Central memory CD8-positive, alpha-beta T cell (primary cell): ENCODE measurements around the gene SBNO2.

Experiments used
- ATAC-seq: fragments of 150-1000 bp; cut with Tn5 transposase; replicated peaks from 2 replicates; pipeline ENCODE4 v1.10.0; 2022; ENCODE audit warnings: mild to moderate bottlenecking, moderate FRiP score, moderate number of reproducible peaks; ENCODE audit not compliant: poor library complexity, severe bottlenecking; ENCODE audit errors: extremely low read depth
- DNase-seq, 2 donors: peaks; one replicate each; pipeline ENCODE4 v3.0.0; 2021; ENCODE audit warnings: low spot score in 2 of 2
- H3K27ac Mint-ChIP-seq: one replicate; pipeline ENCODE4 v1.8.0; 2022; ENCODE audit warnings: low read depth, mild to moderate bottlenecking, moderate library complexity, mixed read lengths
- H3K27me3 Mint-ChIP-seq: one replicate; pipeline ENCODE4 v1.8.0; 2022; ENCODE audit warnings: mixed read lengths
- H3K36me3 Mint-ChIP-seq: one replicate; pipeline ENCODE4 v1.8.0; 2022; ENCODE audit warnings: mild to moderate bottlenecking, moderate library complexity, mixed read lengths; ENCODE audit not compliant: insufficient read depth
- H3K4me1 Mint-ChIP-seq: one replicate; pipeline ENCODE4 v1.8.0; 2022; ENCODE audit warnings: mixed read lengths
- H3K4me3 Mint-ChIP-seq: one replicate; pipeline ENCODE4 v1.8.0; 2022; ENCODE audit warnings: mild to moderate bottlenecking, moderate library complexity, mixed read lengths
- H3K9me3 Mint-ChIP-seq: one replicate; pipeline ENCODE4 v1.8.0; 2022; ENCODE audit warnings: mixed read lengths

Gene SBNO2

DNA sequence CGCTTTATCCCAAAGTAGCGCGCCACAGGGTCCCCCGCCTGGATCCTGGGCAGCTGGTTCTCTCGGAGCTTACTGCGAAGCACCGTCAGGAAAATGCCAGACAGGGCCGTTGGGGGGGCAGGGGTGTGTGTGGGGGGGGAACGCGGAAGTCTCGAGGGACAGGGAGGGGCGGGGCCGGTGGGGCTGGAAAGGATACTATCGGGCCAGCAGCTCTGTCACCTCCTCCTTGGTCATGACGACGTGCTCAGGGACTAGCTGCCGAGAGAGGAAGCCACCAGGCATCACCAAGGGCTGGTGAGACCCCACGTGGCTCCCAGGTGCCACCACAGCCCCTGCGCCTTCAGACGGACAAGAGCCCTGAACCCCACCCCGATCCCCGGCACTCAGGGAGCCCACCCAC is 84.2 kb downstream of the SBNO2 start:
- H3K27me3 Mint-ChIP-seq: no peaks in the 10 kb centered on the region
- ATAC-seq: peak; percentile 58
- H3K27ac Mint-ChIP-seq: no peak overlapping the region
- H3K4me1 Mint-ChIP-seq: peaks cover 40% of the 10 kb centered on the region
- H3K36me3 Mint-ChIP-seq: peaks cover 76% of the 10 kb centered on the region
- H3K4me3 Mint-ChIP-seq: peak overlapping the region; percentile 67
- no peaks in the 10 kb centered on the region for H3K9me3 Mint-ChIP-seq
- DNase-seq: peak in 1 of 2 donors; percentile 59

DNA sequence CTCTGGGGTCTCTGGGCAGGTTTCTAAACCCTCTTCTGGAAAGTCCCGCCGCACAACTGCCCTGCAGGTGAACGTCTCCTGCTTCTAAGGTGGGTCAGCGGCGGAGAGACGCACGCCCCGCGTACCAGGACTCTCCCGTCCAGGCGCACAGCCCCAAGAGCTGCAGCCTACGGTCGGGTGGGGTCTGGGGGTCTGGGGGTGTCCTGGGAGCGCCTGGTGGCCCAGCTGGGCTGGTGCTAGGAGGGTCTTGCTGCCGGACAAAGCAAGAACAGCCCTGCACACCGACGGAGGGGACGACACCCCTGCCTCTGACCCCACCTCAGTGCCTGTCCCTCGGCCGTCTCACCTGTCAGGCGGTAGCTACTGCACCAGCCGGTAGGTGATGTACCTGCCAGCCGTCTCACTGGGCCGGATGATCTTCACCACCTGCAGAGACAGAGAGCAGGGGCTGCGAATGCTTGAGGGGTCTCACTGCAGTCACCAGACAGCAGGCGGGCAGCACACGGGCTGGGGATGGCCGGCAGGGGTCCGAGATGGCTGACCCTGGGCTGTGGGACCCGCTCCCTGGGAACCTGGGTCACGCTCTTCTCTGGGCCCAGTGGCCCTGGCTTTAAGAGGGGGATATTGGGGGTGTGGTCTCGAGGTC is 84.8 kb downstream of the SBNO2 start:
- H3K9me3 Mint-ChIP-seq: no peaks in the 10 kb centered on the region

GRCh38 chr19:1088416-1089010 is 85.6 kb downstream of the SBNO2 start:
- no peak for DNase-seq
- H3K4me1 Mint-ChIP-seq: peaks cover 33% of the 10 kb centered on the region
- H3K4me3 Mint-ChIP-seq: peak overlapping the region; percentile 67
- peaks cover 83% of the 10 kb centered on the region for H3K36me3 Mint-ChIP-seq
- H3K27me3 Mint-ChIP-seq: no peaks in the 10 kb centered on the region
- H3K9me3 Mint-ChIP-seq: no peaks in the 10 kb centered on the region
- no peak for ATAC-seq
- peak overlapping the region; percentile 95 for H3K27ac Mint-ChIP-seq

More for the DNA sequence above, 84.8 kb downstream of the SBNO2 start:
- Mint-ChIP-seq H3K27me3 (no peaks in the 10 kb centered on the region), H3K27ac (peak overlapping the region; percentile 95), H3K4me1 (peaks cover 36% of the 10 kb centered on the region), H3K36me3 (peaks cover 78% of the 10 kb centered on the region), H3K4me3 (peak overlapping the region; percentile 67)
- no peak for DNase-seq
- ATAC-seq: no peak

DNA sequence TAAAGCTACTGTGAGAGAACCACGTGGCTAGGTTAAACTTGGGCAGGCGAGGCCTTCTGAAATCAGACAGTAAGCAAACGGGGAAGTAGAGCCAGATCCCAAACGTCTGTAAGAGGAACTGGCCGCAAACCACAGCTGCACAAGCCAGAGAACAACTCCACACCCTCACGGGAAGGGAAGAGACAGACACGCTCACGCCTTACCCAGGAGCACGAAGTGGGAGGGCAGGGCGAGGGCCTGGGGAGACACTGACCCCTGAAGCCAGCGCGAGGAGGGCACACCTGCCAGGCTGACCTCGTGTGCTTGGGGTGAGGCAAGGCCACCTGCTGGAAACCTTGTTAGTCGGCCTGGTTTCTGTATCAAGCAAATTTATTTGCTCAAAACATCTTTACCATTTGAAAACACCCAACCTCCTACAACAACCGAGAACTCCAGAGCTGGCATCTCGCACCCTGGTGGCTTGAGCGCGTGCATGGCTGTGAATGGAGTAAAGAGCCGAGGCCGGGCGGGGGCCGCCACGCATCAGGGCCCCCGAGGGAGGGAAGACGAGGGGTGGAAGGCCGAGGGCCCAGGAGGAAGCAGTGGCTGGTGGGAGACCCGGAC is 86.2 kb downstream of the SBNO2 start:
- DNase-seq (no peak), ATAC-seq (peak; percentile 31)
- Mint-ChIP-seq H3K4me1 (peaks cover 31% of the 10 kb centered on the region), H3K27me3 (no peaks in the 10 kb centered on the region), H3K4me3 (peak overlapping the region; percentile 67), H3K27ac (peak overlapping the region; percentile 95), H3K36me3 (peaks cover 87% of the 10 kb centered on the region), H3K9me3 (no peaks in the 10 kb centered on the region)

- H3K27ac Mint-ChIP-seq: peak overlapping the region; percentile 55
- ATAC-seq (no peak), DNase-seq (no peak)
- peak overlapping the region; percentile 16 for H3K4me3 Mint-ChIP-seq
- peaks cover 31% of the 10 kb centered on the region for H3K4me1 Mint-ChIP-seq
- no peaks in the 10 kb centered on the region for H3K27me3 Mint-ChIP-seq
- H3K36me3 Mint-ChIP-seq: peaks cover 88% of the 10 kb centered on the region
- H3K9me3 Mint-ChIP-seq: no peaks in the 10 kb centered on the region
Measured at GRCh38 chr19:1086613-1087012, 87.5 kb downstream of the SBNO2 start.

- ATAC-seq (no peak), DNase-seq (no peak)
- Mint-ChIP-seq H3K27me3 (no peaks in the 10 kb centered on the region), H3K36me3 (peaks cover 90% of the 10 kb centered on the region), H3K4me1 (peaks cover 37% of the 10 kb centered on the region), H3K4me3 (peak overlapping the region; percentile 65), H3K9me3 (no peaks in the 10 kb centered on the region), H3K27ac (peak overlapping the region; percentile 92)
Measured at GRCh38 chr19:1085676-1086442, 88.2 kb downstream of the SBNO2 start.

- Mint-ChIP-seq H3K4me3 (peak overlapping the region; percentile 65), H3K27me3 (no peaks in the 10 kb centered on the region), H3K36me3 (peaks cover 92% of the 10 kb centered on the region), H3K9me3 (no peaks in the 10 kb centered on the region), H3K27ac (peak overlapping the region; percentile 92), H3K4me1 (peaks cover 39% of the 10 kb centered on the region)
- ATAC-seq (no peak), DNase-seq (no peak)
Measured at GRCh38 chr19:1085053-1085658, 88.9 kb downstream of the SBNO2 start.

GRCh38 chr19:1084024-1084868 is 89.8 kb downstream of the SBNO2 start:
- Mint-ChIP-seq H3K9me3 (no peaks in the 10 kb centered on the region), H3K27me3 (no peaks in the 10 kb centered on the region), H3K4me3 (peak overlapping the region; percentile 65), H3K27ac (peak overlapping the region; percentile 92), H3K4me1 (peaks cover 39% of the 10 kb centered on the region), H3K36me3 (peaks cover 93% of the 10 kb centered on the region)
- DNase-seq (no peak), ATAC-seq (no peak)

DNA sequence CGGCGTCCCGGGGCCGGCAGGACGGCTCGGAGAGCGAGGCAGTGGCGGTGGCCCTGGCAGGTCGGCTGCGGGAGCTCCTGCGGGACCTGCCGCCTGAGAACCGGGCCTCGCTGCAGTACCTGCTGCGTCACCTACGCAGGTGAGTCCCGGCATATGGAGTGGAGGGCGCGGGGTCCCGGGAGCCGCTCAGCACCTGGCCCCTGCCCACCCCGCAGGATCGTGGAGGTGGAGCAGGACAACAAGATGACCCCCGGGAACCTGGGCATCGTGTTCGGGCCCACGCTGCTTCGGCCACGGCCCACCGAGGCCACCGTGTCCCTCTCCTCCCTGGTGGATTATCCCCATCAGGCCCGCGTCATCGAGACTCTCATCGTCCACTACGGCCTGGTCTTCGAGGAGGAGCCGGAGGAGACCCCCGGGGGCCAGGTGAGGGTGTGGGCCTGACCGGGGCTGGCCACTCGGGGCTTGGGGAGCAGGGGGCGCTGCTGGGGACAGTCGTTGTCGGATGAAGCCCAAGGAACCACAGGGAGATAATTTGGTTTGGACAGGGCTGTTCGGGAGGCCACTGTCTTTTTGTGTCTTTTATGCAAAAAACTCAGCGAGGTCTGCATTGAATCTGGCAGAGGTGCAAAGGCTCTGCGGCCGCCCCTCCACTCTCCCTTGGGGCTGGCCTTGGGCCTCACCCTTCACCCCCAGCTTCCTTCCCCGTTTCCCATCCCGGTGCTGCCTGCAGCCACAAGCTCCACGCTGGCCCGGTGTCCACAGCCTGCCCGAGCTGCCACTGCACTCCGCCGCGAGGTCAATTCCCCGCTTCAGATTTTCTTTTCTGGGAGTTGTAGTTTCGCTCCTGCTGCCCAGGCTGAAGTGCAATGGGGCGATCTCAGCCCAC is 90.9 kb downstream of the SBNO2 start:
- peaks cover 95% of the 10 kb centered on the region for H3K36me3 Mint-ChIP-seq

GRCh38 chr19:1082165-1082927 is 91.7 kb downstream of the SBNO2 start:
- H3K27ac Mint-ChIP-seq: peak overlapping the region; percentile 96
- H3K4me1 Mint-ChIP-seq: peaks cover 26% of the 10 kb centered on the region
- H3K4me3 Mint-ChIP-seq: peak overlapping the region; percentile 83

More for the DNA sequence above, 90.9 kb downstream of the SBNO2 start:
- ATAC-seq (no peak), DNase-seq (no peak)
- Mint-ChIP-seq H3K4me1 (peaks cover 34% of the 10 kb centered on the region), H3K4me3 (peak overlapping the region; percentile 46), H3K27ac (peak overlapping the region; percentile 78), H3K9me3 (no peaks in the 10 kb centered on the region), H3K27me3 (no peaks in the 10 kb centered on the region)

More at GRCh38 chr19:1082165-1082927, 91.7 kb downstream of the SBNO2 start:
- no peaks in the 10 kb centered on the region for H3K27me3 Mint-ChIP-seq
- peaks cover 94% of the 10 kb centered on the region for H3K36me3 Mint-ChIP-seq
- no peaks in the 10 kb centered on the region for H3K9me3 Mint-ChIP-seq
- DNase-seq: peak; percentile 66 to 76
- peak; percentile 68 for ATAC-seq
